ENCODE data around the gene VSTM4.

DNA sequence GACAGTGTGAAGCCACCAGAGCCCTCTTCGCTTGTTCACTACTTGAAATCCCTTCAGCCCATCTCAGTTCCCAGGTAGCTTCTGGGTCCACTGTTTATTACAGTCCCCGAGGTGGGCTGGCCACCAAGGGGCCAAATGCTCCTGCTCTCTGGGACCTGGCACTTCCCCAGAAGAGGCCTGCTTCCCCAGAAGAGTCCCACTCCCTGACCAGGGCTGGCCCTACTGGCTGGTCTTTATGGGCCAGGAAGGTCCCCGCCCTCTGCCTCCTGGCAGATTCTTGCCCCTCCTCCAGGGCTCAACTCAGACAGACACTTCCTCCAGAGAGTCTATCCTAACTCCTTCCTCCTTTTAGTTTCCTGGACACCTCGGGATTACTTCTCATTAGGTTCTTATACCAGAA, 105.0 kb downstream of the VSTM4 start:
- no peak for TF ChIP-seq CTCF (conservative IDR thresholded peaks at IDR 0.05; ENCODE audit: low read length)
- no peak for TF ChIP-seq EZH2phosphoT487 (IDR thresholded peaks at IDR 0.05; ENCODE audit: borderline replicate concordance)

Measured in Loucy (cell line).